Calu3 (cell line): ENCODE results near the gene BMPER. TPM values are rescaled to one million over a fixed set of nuclear protein-coding genes. Genes with fewer than 3 reads are reported as not detected.

ENCODE experiments used
- BruUV-seq: library from RNA; stranded (reverse); fragments of 400-500 nt; replicated peaks from 2 replicates; lab custom pipeline; 2021; lab: Mats Ljungman, UMichigan
- CTCF ChIA-PET: fragments of 300-600 bp; sonication (Branson Sonifier 250); formaldehyde crosslinking; loops from one replicate; lab custom pipeline; 2022; ENCODE audit warnings: antibody characterized with exemption; lab: Charles Lee
- DNase-seq: peaks from one replicate; pipeline ENCODE4 v3.0.0; 2022
- H3K27ac Mint-ChIP-seq: one replicate; pipeline ENCODE4 v1.8.0; 2022; ENCODE audit warnings: mixed read lengths; ENCODE audit not compliant: unreplicated experiment
- H3K27me3 Mint-ChIP-seq: one replicate; pipeline ENCODE4 v1.8.0; 2022; ENCODE audit warnings: mixed read lengths; ENCODE audit not compliant: unreplicated experiment
- H3K36me3 Mint-ChIP-seq: one replicate; pipeline ENCODE4 v1.8.0; 2022; ENCODE audit warnings: mild to moderate bottlenecking, moderate library complexity, mixed read lengths; ENCODE audit not compliant: insufficient read depth, unreplicated experiment
- H3K4me1 Mint-ChIP-seq: one replicate; pipeline ENCODE4 v1.8.0; 2022; ENCODE audit warnings: mild to moderate bottlenecking, low read depth, mixed read lengths; ENCODE audit not compliant: unreplicated experiment
- H3K4me3 Mint-ChIP-seq: one replicate; pipeline ENCODE4 v1.8.0; 2022; ENCODE audit warnings: mild to moderate bottlenecking, low read depth, moderate library complexity, mixed read lengths; ENCODE audit not compliant: unreplicated experiment
- H3K9me3 Mint-ChIP-seq: one replicate; pipeline ENCODE4 v1.8.0; 2022; ENCODE audit warnings: low read depth, mixed read lengths; ENCODE audit not compliant: unreplicated experiment
- CTCF ChIP-seq: fragments of 200-600 bp; IDR thresholded peaks from one replicate; pipeline ENCODE4 v1.8.0; 2022; ENCODE audit warnings: antibody characterized with exemption; ENCODE audit not compliant: unreplicated experiment
- intact Hi-C: fragments of 100-400 bp; cut with micrococcal nuclease; formaldehyde crosslinking; loops from one replicate; pipeline ENCODE4 v1.10.0; 2022; ENCODE audit not compliant: unreplicated experiment
- total RNA-seq: library from RNA; stranded (reverse); gene quantifications from 2 replicates; pipeline ENCODE4 v1.2.3, GENCODE V29; 2022

BMPER gene
- total RNA-seq, 1 experiment from 2014 or later = not detected

GRCh38 chr7:34058801-34059135, 153.4 kb downstream of the BMPER start:
- CTCF ChIA-PET = interaction anchor here (0.6 to 1.8 kb wide), 3 partner anchors 29 to 475 kb away, joined by 3 to 5 read pairs (median 4); no protein-coding TSS in a partner anchor
- peaks cover 40% of the 10 kb centered on the region for H3K4me1 Mint-ChIP-seq
- intact Hi-C loops = no loop called here
- BruUV-seq = no TSS peak
- TF ChIP-seq CTCF = no peak
- no peak overlapping the region for H3K27ac Mint-ChIP-seq
- H3K9me3 Mint-ChIP-seq = no peaks in the 10 kb centered on the region
- no peak overlapping the region for H3K4me3 Mint-ChIP-seq
- H3K36me3 Mint-ChIP-seq = no peaks in the 10 kb centered on the region
- DNase-seq = no peak
- H3K27me3 Mint-ChIP-seq = no peaks in the 10 kb centered on the region

GRCh38 chr7:34059136-34059828, 153.9 kb downstream of the BMPER start:
- no peak for DNase-seq
- intact Hi-C loops = no loop called here
- H3K27ac Mint-ChIP-seq = no peak overlapping the region
- CTCF ChIA-PET = interaction anchor here (0.6 to 3.0 kb wide), 4 partner anchors 10 to 64 kb away, joined by 4 to 12 read pairs (median 8); no protein-coding TSS in a partner anchor
- no peak for TF ChIP-seq CTCF
- no peaks in the 10 kb centered on the region for H3K9me3 Mint-ChIP-seq
- no TSS peak for BruUV-seq
- no peaks in the 10 kb centered on the region for H3K27me3 Mint-ChIP-seq
- peaks cover 40% of the 10 kb centered on the region for H3K4me1 Mint-ChIP-seq
- no peak overlapping the region for H3K4me3 Mint-ChIP-seq
- H3K36me3 Mint-ChIP-seq = no peaks in the 10 kb centered on the region

- H3K27ac Mint-ChIP-seq = peak overlapping the region; percentile 65
- no peak for TF ChIP-seq CTCF
- no peak overlapping the region for H3K4me3 Mint-ChIP-seq
- intact Hi-C loops = no loop called here
- H3K4me1 Mint-ChIP-seq = peaks cover 47% of the 10 kb centered on the region
- no peaks in the 10 kb centered on the region for H3K36me3 Mint-ChIP-seq
- no peaks in the 10 kb centered on the region for H3K27me3 Mint-ChIP-seq
- CTCF ChIA-PET = interaction anchor here (1.0 to 3.0 kb wide), 5 partner anchors 9 to 78 kb away, joined by 3 to 12 read pairs (median 6); no protein-coding TSS in a partner anchor
- no TSS peak for BruUV-seq
- no peak for DNase-seq
- no peaks in the 10 kb centered on the region for H3K9me3 Mint-ChIP-seq
Observed at GRCh38 chr7:34060196-34060947, 155.0 kb downstream of the BMPER start.

- CTCF ChIA-PET = interaction anchor here (0.6 to 3.0 kb wide), 8 partner anchors 8 to 1950 kb away, joined by 3 to 12 read pairs (median 5); no protein-coding TSS in a partner anchor
- no peaks in the 10 kb centered on the region for H3K9me3 Mint-ChIP-seq
- H3K4me3 Mint-ChIP-seq = no peak overlapping the region
- BruUV-seq = no TSS peak
- H3K27ac Mint-ChIP-seq = peak overlapping the region; percentile 65
- H3K36me3 Mint-ChIP-seq = no peaks in the 10 kb centered on the region
- no peak for TF ChIP-seq CTCF
- H3K4me1 Mint-ChIP-seq = peaks cover 48% of the 10 kb centered on the region
- intact Hi-C loops = no loop called here
- no peaks in the 10 kb centered on the region for H3K27me3 Mint-ChIP-seq
- no peak for DNase-seq
Observed at GRCh38 chr7:34061149-34061548, 155.8 kb downstream of the BMPER start.
